ACC112 (cell line): Measurements from ENCODE around the gene GAST.
A peak's percentile ranks its signal among the peaks of the same experiment; 100 is the strongest.

ENCODE experiments used
- H2AFZ ChIP-seq: fragments of 200-600 bp; sonication (generic); one replicate; pipeline ENCODE4 v1.6.0; 2017; ENCODE audit warnings: antibody characterized with exemption, low read length; ENCODE audit not compliant: unreplicated experiment
- H3K27ac ChIP-seq: fragments of 200-600 bp; sonication (generic); 2 replicates; pipeline ENCODE4 v1.5.1; 2014; ENCODE audit warnings: low read depth, mild to moderate bottlenecking, antibody characterized with exemption, low read length, moderate library complexity
- H3K27me3 ChIP-seq: fragments of 200-600 bp; sonication (generic); 2 replicates; pipeline ENCODE4 v1.6.1; 2014; ENCODE audit warnings: mild to moderate bottlenecking, antibody characterized with exemption, low read length, moderate library complexity, mixed read lengths; ENCODE audit not compliant: insufficient read depth
- H3K36me3 ChIP-seq: fragments of 200-600 bp; sonication (generic); 2 replicates; pipeline ENCODE4 v1.6.1; 2016; ENCODE audit warnings: mild to moderate bottlenecking, antibody characterized with exemption, low read length, moderate library complexity, mixed read lengths; ENCODE audit not compliant: insufficient read depth
- H3K4me1 ChIP-seq: fragments of 200-600 bp; sonication (generic); one replicate; pipeline ENCODE4 v1.6.1; 2016; ENCODE audit warnings: low read length, mixed read lengths; ENCODE audit not compliant: insufficient read depth, unreplicated experiment, control insufficient read depth
- H3K4me3 ChIP-seq: fragments of 200-600 bp; sonication (generic); 2 replicates; pipeline ENCODE4 v1.5.1; 2014; ENCODE audit warnings: mild to moderate bottlenecking, low read depth, low read length
- H3K79me2 ChIP-seq: fragments of 200-600 bp; sonication (generic); one replicate; pipeline ENCODE4 v1.6.0; 2016; ENCODE audit warnings: low read length; ENCODE audit not compliant: control insufficient read depth, unreplicated experiment, insufficient read depth

The GAST gene

DNA sequence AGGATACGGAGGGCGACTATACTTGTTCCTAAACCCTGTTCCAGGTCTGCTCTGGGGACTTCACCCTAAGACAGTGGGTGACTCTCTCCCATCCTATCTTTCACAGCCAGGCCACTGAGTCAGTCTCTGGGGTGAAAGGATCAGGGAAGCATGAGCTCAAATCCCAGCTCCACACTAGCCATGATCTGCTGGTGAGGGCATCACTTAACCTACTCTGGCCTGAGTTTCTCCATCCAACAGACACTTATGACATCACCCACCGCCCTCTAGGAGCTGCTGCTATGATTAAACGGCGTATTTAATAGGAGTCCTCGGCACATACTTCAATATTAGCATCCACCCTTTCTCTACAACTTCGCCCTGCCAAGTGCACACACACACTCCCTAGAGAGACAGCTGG, 10.1 kb downstream of the GAST start:
- Histone ChIP-seq H2AFZ (no peak overlapping the region), H3K4me3 (no peak overlapping the region), H3K79me2 (no peaks in the 10 kb centered on the region), H3K36me3 (no peaks in the 10 kb centered on the region), H3K27ac (no peak overlapping the region), H3K4me1 (no peaks in the 10 kb centered on the region), H3K27me3 (no peaks in the 10 kb centered on the region)

DNA sequence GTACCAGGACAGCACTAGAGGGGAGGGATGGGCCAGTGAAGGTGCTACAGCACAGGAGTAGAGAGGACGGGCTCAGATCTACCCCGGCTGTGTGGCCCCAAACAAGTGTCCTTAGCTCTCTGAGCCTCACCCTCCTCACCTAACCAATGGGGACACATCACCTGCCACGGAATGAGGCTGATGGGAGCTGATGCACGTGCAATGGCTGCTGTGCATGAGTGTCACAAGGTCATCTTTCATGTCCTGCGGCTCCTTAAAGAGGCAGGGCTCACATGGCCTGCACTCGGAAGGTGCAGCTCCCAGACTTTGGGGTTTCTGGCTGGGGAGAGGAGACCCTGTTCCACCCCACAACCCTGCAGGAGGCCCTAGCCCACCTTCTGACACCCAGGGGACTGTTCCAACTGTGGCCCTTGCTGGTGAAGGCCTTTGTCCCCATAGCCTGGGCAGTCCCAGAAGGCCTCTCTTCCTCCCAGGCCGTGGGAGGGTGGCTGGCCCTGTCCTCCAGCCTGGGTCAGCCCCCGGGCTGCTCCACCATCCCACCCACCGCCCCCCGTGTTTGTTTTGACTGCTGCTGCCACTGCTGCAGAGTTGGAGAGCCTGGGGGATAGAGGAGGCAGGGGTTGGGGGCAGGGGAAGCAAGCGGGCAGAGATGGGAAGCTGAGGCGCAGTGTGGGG, 11.8 kb downstream of the GAST start:
- Histone ChIP-seq H2AFZ (no peak overlapping the region), H3K27me3 (no peaks in the 10 kb centered on the region), H3K36me3 (no peaks in the 10 kb centered on the region), H3K4me1 (no peaks in the 10 kb centered on the region), H3K4me3 (no peak overlapping the region), H3K79me2 (no peaks in the 10 kb centered on the region), H3K27ac (no peak overlapping the region)

DNA sequence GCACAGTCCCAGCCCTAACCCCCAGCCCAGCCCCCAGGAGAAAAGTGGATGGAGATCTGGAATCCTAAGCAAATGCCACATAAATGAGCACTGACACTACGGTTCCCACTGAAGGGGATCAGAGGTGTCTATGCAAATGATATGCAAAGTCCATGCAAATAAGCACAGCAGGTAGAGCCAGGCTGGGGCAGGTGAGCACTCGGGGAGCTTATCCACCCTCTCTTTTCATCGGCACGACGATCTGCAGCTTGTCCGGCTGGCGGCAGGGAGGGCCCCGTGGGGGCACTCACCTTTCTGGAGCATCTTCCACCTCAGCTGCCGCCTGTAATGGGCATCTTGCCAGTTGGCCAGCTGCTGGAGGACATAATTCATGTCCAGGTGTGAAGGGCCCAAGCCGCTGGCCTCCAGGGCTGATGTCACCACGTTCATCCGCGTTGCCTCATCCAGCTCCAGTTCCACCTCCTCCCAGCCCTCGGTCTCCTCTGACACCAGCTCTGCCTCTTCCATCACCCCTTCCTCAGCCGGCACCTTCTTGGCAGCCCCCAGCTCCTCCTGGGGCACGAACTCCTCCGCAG, 12.4 kb downstream of the GAST start:
- no peaks in the 10 kb centered on the region for H3K79me2 ChIP-seq
- no peak overlapping the region for H3K27ac ChIP-seq
- no peaks in the 10 kb centered on the region for H3K4me1 ChIP-seq
- H3K27me3 ChIP-seq, result no peaks in the 10 kb centered on the region
- no peak overlapping the region for H3K4me3 ChIP-seq
- no peaks in the 10 kb centered on the region for H3K36me3 ChIP-seq
- H2AFZ ChIP-seq, result no peak overlapping the region

DNA sequence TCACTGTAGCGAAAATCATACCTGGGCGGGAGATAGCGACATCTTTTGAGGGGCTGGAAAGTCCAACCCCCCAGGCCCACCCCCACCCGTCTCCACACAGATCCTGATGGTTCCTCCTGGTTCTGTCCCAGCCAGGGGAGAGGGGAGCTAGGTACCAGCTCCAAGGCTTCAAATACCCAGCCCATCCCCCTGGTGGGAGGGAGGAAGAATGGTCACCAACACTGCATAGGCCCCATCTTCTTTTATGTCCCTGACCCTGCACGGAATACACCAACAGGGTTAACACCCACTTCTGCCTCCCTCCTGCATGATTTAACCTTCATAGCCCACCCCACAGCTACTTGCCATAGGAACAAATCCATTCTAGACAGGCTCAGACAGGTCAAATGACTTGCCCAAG, 13.0 kb downstream of the GAST start:
- Histone ChIP-seq H2AFZ (no peak overlapping the region), H3K79me2 (no peaks in the 10 kb centered on the region), H3K4me1 (no peaks in the 10 kb centered on the region), H3K27ac (no peak overlapping the region), H3K4me3 (no peak overlapping the region), H3K36me3 (no peaks in the 10 kb centered on the region), H3K27me3 (peaks cover under 1% of the 10 kb centered on the region; the same call in 1 of the 2 replicates)

DNA sequence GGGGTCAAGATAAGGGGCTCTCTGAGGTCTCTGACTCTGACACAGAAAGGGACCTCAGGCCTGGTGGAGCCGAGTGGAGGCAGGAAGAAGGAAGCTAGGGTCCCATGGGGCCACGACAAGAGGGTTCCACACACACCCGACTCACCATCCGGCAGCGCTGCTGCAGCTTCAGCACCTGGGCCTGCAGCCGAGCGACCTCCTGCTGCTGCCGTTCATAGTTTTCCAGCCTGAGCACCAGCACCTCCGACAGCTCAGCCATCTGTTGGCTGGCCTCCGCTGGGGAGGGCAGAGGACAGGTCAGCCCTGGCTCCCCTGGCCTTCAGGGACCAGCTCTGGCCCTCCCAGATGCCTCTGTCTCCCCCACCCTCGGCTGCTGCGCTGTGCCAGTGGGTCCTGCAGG, 15.9 kb downstream of the GAST start:
- no peaks in the 10 kb centered on the region for H3K4me1 ChIP-seq
- H3K79me2 ChIP-seq, result no peaks in the 10 kb centered on the region
- no peak overlapping the region for H2AFZ ChIP-seq
- H3K27ac ChIP-seq, result no peak overlapping the region
- H3K36me3 ChIP-seq, result no peaks in the 10 kb centered on the region
- H3K27me3 ChIP-seq, result peaks cover 28% of the 10 kb centered on the region
- H3K4me3 ChIP-seq, result no peak overlapping the region

DNA sequence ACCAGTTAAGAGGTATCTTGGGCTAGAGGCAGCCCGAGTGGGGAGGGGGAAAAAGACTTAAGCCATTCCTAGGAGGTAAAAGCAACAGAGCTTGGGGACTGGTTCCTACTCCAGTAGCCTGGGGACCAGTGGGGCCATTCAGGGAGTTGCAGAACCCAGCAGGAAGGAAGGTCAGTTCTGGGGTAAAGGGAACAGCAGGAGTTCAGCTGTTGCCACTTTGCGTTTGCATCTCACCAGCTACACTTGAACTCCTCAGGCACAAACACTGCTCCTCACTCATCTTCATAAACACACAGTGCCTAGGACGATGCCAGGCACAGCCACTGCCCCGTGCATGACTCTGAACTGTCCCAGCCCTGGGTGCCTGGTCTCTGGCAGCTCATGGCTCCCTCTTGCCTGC, 18.3 kb downstream of the GAST start:
- Histone ChIP-seq H3K36me3 (no peaks in the 10 kb centered on the region), H3K27me3 (peaks cover 51% of the 10 kb centered on the region), H2AFZ (no peak overlapping the region), H3K27ac (no peak overlapping the region), H3K79me2 (no peaks in the 10 kb centered on the region), H3K4me1 (no peaks in the 10 kb centered on the region), H3K4me3 (no peak overlapping the region)

DNA sequence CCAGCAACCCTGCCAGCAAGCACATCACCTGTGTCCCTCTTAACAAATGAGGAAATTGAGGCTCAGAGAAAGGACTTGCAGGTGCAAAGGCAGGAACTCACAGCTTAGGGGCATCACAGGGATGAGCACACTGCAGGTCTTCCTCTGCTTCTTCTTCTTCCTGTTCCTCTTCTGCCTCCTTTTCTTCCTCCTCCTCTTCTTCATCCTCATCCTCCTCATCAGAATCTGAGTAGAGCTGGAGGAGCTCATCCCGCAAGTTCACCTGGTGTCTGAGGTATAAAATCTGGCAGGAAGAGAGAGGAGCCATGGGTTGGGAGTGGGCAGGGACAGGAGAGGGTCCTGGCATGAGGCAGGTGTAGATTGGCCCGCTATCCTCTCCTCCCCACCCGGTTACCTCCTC, 19.7 kb downstream of the GAST start:
- H3K36me3 ChIP-seq, result no peaks in the 10 kb centered on the region
- H3K4me3 ChIP-seq, result no peak overlapping the region
- no peaks in the 10 kb centered on the region for H3K4me1 ChIP-seq
- H2AFZ ChIP-seq, result no peak overlapping the region
- H3K79me2 ChIP-seq, result no peaks in the 10 kb centered on the region
- no peak overlapping the region for H3K27ac ChIP-seq
- H3K27me3 ChIP-seq, result peaks cover 62% of the 10 kb centered on the region

DNA sequence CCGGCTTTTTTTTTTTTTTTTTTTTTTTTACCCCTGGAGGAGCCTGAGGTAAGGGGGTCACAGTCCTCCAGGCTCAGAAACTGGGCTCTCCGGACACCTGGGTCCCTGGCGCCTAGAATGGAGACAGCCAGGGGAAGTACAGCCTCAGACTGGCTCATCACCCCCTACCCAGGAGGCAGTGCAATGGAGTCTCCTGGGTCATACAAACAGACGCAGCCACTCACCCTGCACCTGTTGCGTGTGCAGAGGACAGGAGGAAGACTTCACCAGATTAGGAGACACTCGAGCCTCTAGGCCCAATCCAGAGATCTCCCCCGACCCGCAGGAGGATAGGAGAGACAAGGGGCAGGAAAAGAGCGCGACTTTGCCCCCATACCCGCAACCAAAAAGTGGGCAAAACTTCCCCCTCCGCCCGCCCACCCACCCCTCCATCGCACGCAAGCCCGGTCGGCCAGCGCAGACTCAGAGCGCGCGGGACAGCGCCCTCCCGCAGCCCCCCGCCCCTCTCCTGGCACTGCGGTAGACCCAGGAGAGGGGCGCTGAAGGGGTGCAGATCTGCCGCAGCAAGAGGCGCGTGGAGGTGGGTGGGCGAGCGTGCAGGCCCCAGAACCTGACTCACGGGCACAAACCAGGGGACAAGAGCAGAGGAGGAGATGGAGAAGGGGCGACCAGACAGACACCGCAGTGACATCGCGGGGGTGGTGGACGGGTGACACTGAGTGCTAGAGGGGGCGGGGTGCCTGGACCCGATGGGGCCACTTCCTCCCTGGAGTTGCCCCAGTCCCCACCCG, 21.4 kb downstream of the GAST start:
- Histone ChIP-seq H3K27me3 (peaks cover 71% of the 10 kb centered on the region), H3K4me1 (peaks cover 4% of the 10 kb centered on the region), H3K36me3 (no peaks in the 10 kb centered on the region), H3K4me3 (peak overlapping the region; percentile 66), H3K27ac (no peak overlapping the region), H2AFZ (no peak overlapping the region), H3K79me2 (no peaks in the 10 kb centered on the region)

DNA sequence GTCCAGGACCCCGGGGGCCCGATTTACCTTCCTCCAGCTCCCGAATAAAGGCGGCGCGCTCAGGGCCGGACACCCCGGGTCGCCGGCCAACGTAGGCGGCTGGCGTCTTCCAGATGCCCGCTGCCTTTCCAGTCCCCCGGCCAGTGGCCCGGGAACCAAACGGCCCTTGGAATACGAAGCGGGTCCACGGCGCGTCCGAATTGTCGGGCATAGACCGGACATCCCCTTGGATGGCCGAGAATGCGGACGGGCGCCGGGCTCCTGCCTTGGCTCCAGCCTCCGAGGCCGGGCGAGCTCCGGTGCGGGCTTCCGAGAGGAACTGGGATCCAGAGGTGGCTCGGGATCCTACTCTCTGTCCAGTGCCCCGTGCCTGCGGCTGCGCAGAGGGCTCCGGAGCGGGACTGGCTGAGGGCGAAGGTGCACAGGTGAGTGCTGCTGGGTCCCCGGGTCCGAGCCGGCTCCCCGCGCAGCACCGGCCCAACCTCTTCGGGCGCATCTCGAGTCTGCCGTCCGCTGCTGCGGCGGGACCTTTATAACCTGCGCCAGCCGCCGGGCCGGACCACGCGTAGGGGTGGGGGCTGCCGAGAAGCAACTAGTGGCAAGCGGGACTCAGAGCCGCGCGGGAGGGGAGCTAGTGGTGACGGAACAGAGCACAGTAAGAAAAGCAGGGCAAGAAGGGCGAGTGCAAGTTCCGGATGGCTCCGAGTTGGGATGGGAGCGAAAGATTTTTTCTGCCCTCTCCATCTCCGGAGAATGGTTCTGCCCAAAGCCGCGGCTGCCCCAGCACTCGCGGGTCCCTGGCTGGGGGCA, 22.2 kb downstream of the GAST start, which contains the start of gene HAP1:
HAP1 (minus strand) TSS at position 505 of the 810 bp plus-strand sequence; CDS start at position 496, 9 bp downstream.
- Histone ChIP-seq H3K4me3 (peak within 1 kb of the TSS; percentile 66), H3K27ac (no peak within 1 kb of the TSS), H3K36me3 (no peaks in the 10 kb centered on the region)

DNA sequence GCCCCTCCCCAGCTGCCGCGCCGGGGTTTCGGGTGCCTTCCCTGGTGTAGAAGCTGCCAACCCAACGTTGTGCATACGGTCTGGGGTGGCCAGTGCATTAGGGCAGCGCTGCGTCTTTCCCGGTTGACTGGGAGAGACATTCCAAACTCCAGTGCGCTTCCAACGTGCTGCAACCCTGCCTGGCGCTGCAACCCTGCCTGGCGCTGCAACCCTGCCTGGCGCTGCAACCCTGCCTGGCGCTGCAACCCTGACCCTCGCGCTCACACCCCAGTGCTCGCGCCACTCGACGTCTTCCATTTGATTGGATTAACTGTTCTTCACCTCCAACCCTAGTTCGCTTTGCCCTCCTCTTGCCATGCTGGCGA, 22.8 kb downstream of the GAST start:
- H3K27ac ChIP-seq, result no peak overlapping the region
- H3K4me1 ChIP-seq, result peaks cover 10% of the 10 kb centered on the region
- H3K27me3 ChIP-seq, result peaks cover 71% of the 10 kb centered on the region
- H3K79me2 ChIP-seq, result no peaks in the 10 kb centered on the region
- no peaks in the 10 kb centered on the region for H3K36me3 ChIP-seq
- peak overlapping the region; percentile 32 for H2AFZ ChIP-seq
- peak overlapping the region; percentile 66 for H3K4me3 ChIP-seq

More for the DNA sequence above, 22.2 kb downstream of the GAST start, which contains the start of gene HAP1:
- Histone ChIP-seq H3K27me3 (peaks cover 71% of the 10 kb centered on the region), H3K79me2 (no peaks in the 10 kb centered on the region), H3K4me1 (peaks cover 6% of the 10 kb centered on the region), H2AFZ (peak within 1 kb of the TSS; percentile 73)
